ENCODE data around the gene SLC25A17.

DNA sequence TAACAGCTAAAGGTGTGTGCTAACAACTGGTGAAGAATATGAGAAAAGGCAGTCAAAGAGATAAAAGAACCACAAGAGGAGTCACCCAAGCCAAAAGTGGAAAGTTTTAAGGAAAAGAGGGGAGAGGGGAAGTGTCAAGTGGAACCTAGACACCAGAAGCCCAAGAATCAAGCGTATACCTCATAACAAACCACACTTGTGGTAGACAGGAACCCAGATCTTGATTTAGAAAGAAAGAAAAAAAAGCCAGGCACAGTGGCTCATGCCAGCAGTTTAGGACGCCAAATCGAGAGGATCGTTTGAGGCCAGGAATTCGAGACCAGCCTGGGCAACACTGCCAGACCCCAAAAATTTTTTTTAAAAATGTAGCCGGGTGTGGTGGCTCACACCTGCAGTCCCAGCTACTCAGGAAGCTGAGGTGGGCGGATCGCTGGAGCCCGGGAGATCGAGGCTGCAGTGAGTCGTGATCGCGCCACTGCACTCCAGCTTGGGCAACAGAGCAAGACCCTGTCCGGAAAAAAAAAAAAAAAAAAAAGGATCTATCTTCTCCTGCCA is 877 bp downstream of the SLC25A17 start:
- TF ChIP-seq, protein P1, sequence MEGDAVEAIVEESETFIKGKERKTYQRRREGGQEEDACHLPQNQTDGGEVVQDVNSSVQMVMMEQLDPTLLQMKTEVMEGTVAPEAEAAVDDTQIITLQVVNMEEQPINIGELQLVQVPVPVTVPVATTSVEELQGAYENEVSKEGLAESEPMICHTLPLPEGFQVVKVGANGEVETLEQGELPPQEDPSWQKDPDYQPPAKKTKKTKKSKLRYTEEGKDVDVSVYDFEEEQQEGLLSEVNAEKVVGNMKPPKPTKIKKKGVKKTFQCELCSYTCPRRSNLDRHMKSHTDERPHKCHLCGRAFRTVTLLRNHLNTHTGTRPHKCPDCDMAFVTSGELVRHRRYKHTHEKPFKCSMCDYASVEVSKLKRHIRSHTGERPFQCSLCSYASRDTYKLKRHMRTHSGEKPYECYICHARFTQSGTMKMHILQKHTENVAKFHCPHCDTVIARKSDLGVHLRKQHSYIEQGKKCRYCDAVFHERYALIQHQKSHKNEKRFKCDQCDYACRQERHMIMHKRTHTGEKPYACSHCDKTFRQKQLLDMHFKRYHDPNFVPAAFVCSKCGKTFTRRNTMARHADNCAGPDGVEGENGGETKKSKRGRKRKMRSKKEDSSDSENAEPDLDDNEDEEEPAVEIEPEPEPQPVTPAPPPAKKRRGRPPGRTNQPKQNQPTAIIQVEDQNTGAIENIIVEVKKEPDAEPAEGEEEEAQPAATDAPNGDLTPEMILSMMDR (conservative IDR thresholded peaks at IDR 0.05) = no peak
- TF ChIP-seq EZH2 (IDR thresholded peaks at IDR 0.05; ENCODE audit: low read depth) = no peak
